Fibroblast of villous mesenchyme (primary cell): Measurements from ENCODE around the gene RNF182. TPM values are rescaled to one million over a fixed set of nuclear protein-coding genes. Genes with fewer than 3 reads are reported as not detected.

ENCODE experiments used
- DNase-seq: peaks from one replicate; pipeline ENCODE4 v3.0.0-alpha.2; 2010; ENCODE audit warnings: low read depth
- H3K4me3 ChIP-seq: 2 replicates; pipeline ENCODE4 v1.5.1; 2011; ENCODE audit warnings: low read depth, mild to moderate bottlenecking, low read length
- total RNA-seq: library from RNA; depleted of rRNA; stranded (reverse); fragments of >200 nt; gene quantifications from 2 replicates; pipeline ENCODE4 v1.2.3, GENCODE V29; 2012
- TF ChIP-seq, protein P1 (sequence below): IDR thresholded peaks from 2 replicates; pipeline ENCODE4 v1.5.1; 2012; ENCODE audit warnings: low read depth, mild to moderate bottlenecking, low read length; ENCODE audit not compliant: insufficient read depth

RNF182 gene
- total RNA-seq, 1 donor: 6.9 TPM

DNA sequence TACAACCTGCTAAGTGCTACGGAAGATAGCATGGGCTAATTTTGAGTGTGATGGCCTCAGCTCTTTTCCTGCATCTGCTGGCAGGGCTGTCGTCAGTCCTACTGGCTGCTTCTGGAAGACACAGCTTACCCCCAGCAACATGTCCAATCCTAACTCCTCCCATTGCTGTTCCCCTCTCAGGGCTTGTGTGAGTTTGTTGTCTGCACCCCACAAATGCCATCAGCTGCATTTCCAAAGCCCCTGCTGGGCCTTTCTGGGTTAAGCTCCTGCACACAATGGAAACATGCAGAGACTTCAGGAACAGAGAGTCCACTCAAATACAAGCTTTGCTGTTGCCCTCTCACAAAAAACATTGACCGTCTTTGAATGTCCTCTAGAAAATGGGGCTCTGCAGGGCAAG is 84.7 kb downstream of the RNF182 start:
- TF ChIP-seq, protein P1, sequence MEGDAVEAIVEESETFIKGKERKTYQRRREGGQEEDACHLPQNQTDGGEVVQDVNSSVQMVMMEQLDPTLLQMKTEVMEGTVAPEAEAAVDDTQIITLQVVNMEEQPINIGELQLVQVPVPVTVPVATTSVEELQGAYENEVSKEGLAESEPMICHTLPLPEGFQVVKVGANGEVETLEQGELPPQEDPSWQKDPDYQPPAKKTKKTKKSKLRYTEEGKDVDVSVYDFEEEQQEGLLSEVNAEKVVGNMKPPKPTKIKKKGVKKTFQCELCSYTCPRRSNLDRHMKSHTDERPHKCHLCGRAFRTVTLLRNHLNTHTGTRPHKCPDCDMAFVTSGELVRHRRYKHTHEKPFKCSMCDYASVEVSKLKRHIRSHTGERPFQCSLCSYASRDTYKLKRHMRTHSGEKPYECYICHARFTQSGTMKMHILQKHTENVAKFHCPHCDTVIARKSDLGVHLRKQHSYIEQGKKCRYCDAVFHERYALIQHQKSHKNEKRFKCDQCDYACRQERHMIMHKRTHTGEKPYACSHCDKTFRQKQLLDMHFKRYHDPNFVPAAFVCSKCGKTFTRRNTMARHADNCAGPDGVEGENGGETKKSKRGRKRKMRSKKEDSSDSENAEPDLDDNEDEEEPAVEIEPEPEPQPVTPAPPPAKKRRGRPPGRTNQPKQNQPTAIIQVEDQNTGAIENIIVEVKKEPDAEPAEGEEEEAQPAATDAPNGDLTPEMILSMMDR: no peak
- no peak overlapping the region for H3K4me3 ChIP-seq
- no peak for DNase-seq

DNA sequence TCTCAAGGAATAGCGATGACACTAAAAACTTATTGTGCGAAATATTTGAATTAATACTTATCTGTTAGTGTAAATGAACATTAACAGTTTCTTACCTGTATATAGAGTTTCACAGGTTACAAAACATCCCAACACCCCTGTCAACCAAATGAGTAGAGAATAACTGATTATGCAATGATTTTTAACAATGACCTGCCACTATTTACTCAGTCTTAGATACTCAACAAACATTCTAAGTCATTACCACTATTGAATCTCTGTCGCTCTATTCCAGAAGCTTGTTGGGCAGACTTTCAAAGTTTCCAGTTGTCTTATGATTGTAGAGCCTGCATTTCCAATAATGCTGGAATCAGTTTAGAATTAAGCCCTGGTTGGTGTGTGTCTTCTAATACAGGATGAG is 85.5 kb downstream of the RNF182 start:
- no peak overlapping the region for H3K4me3 ChIP-seq
- TF ChIP-seq, protein P1: no peak
- DNase-seq: no peak

GRCh38 chr6:14012313-14013030 is 87.7 kb downstream of the RNF182 start:
- no peak for DNase-seq
- TF ChIP-seq, protein P1: no peak
- H3K4me3 ChIP-seq: no peak overlapping the region

GRCh38 chr6:14015964-14016363 is 91.2 kb downstream of the RNF182 start:
- H3K4me3 ChIP-seq: no peak overlapping the region
- no peak for DNase-seq
- TF ChIP-seq, protein P1: no peak

- no peak for DNase-seq
- no peak overlapping the region for H3K4me3 ChIP-seq
- TF ChIP-seq, protein P1: no peak
Observed at GRCh38 chr6:14016432-14016831, 91.7 kb downstream of the RNF182 start.

DNA sequence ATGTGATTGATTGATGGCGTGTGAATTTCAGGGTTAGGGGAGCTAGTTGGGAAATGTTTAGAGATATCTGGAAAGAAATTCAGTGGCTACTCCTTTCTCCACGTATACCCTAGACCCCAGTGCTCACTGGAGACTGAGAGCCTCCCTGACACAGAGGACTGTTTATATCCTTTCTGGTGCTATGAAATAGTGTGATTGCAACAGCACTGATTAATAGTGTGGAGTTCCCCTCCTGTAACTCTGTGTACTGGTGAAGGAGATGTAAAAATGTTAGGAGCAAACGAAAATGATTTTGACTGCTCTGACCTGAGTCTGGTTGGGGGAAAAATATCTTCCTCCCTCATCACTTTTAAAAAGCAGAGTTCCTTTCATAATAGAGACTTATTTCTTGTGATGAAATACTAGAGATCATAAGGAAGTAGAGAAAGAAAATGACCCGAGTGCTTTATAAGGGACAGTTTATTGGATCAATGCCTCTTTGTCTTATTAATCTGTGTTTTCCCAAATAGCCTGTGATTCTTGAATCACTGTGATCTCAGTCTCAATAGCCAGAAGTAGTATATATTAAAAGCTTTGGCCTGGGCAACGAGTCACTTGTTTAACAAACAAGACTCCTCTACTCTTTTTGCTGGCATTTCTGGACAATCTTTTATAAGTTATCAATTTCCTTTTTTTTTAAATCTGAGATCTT is 92.3 kb downstream of the RNF182 start:
- H3K4me3 ChIP-seq: no peak overlapping the region
- peak; percentile 48 for DNase-seq
- TF ChIP-seq, protein P1: no peak
